ENCODE results near the gene YPEL2. TPM values are rescaled to one million over a fixed set of nuclear protein-coding genes. Genes with fewer than 3 reads are reported as not detected.

YPEL2 gene
- total RNA-seq, 2 experiments from 2014 or later: 0.88 to 3.1 TPM

DNA sequence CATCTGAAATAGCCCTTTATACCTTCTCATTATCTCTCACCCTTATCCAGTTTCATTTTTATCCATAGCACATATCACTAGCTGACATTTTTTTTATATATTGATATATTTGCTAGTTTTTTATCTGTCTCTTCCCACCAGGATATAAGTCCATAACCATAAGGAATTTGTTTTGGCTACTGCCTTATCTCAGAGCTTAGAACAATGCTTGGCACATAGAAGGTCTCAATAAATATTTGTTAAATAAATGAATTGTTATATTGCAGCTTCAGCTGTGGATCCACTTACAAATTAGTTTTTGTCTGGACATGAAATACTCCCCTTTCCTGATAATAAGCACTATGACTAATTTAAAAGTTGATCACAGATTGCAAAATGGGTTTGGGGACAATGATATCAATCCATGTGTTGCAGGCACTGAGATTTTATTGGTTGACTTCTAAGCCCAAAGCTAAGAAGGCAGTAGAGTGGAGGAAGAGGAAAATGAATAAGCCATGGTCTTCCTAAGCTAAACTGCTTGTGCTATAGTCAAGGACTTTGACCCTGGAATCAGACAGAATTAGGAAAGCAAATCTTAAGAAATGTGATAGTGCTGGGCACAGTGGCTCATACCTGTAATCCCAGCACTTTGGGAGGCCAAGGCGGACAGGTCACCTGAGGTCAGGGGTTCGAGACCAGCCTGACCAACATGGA is 31.9 kb upstream of the YPEL2 start:
- no peaks in the 10 kb centered on the region for H4K20me1 ChIP-seq (ENCODE audit: insufficient read depth, low read length)
- no peaks in the 10 kb centered on the region for H3K9me2 ChIP-seq (ENCODE audit: insufficient read depth, low read length)
- DNase-seq (ENCODE audit: low spot score): no peak
- H3K27ac ChIP-seq (ENCODE audit: low read depth, low read length, poor library complexity, severe bottlenecking): no peak overlapping the region
- no peaks in the 10 kb centered on the region for H3K9me3 ChIP-seq (ENCODE audit: low read length)
- POLR2A ChIA-PET: no interaction called here
- no peaks in the 10 kb centered on the region for H3K79me2 ChIP-seq (ENCODE audit: insufficient read depth, low read depth, low read length)
- no peak overlapping the region for H2AFZ ChIP-seq (ENCODE audit: low read length)
- TF ChIP-seq, protein P1, sequence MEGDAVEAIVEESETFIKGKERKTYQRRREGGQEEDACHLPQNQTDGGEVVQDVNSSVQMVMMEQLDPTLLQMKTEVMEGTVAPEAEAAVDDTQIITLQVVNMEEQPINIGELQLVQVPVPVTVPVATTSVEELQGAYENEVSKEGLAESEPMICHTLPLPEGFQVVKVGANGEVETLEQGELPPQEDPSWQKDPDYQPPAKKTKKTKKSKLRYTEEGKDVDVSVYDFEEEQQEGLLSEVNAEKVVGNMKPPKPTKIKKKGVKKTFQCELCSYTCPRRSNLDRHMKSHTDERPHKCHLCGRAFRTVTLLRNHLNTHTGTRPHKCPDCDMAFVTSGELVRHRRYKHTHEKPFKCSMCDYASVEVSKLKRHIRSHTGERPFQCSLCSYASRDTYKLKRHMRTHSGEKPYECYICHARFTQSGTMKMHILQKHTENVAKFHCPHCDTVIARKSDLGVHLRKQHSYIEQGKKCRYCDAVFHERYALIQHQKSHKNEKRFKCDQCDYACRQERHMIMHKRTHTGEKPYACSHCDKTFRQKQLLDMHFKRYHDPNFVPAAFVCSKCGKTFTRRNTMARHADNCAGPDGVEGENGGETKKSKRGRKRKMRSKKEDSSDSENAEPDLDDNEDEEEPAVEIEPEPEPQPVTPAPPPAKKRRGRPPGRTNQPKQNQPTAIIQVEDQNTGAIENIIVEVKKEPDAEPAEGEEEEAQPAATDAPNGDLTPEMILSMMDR (conservative IDR thresholded peaks at IDR 0.05; ENCODE audit: low read length): no peak
- TF ChIP-seq EZH2phosphoT487 (IDR thresholded peaks at IDR 0.05; ENCODE audit: borderline replicate concordance, low read depth, low read length): no peak
- no peaks in the 10 kb centered on the region for H3K36me3 ChIP-seq (ENCODE audit: insufficient read depth, low read length)
- no peak overlapping the region for H3K4me3 ChIP-seq (ENCODE audit: low read depth, low read length, poor library complexity, severe bottlenecking)
- intact Hi-C loops (cut with micrococcal nuclease; ENCODE audit: unreplicated experiment): no loop called here
- H3K4me1 ChIP-seq (ENCODE audit: insufficient read depth, low read length, poor library complexity, severe bottlenecking): no peaks in the 10 kb centered on the region
- no TSS peak for BruUV-seq (replicated peaks)
- no peak overlapping the region for H3K4me2 ChIP-seq (ENCODE audit: low read length)
- CTCF ChIA-PET (ENCODE audit: unreplicated experiment): no interaction called here

DNA sequence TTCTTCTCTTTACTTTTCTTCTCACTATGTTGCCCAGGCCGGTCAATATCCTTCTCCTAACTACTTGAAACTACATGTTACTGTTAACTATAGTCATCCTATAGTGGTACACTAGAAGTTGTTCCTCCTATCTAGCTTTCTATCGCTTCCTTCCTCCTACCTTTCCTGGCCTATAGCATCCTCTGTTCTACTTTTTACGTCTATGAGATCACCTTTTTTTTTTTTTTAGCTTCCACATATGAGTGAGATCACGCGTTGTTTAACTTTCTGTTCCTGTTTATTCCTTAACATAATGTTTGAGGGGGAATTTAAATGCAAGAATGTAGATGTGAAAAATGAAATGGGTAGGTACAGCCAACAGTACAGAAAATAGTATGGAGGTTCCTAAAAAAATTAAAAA is 30.5 kb upstream of the YPEL2 start:
- no peak for DNase-seq (ENCODE audit: low spot score)
- POLR2A ChIA-PET: no interaction called here
- CTCF ChIA-PET (ENCODE audit: unreplicated experiment): no interaction called here

DNA sequence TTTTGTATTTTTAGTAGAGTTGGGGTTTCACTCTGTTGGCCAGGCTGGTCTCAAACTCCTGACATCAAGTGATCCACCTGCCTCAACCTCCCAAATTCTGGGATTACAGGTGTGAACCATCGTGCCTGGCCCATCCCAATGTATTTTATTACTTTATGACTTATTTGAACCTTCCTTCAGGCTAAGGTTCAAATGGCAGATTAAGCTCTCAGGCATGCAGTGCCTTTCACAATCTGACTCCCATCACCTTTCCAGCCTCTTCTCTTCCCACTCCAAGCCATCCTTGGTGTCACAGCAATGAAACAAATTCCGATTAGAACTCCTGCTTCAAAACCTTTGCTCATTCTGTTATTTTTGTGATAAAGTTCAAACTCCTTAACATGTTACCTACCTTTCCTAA is 26.6 kb upstream of the YPEL2 start:
- Histone ChIP-seq H3K27ac (ENCODE audit: low read depth, low read length, poor library complexity, severe bottlenecking) (no peak overlapping the region), H3K4me2 (ENCODE audit: low read length) (no peak overlapping the region), H3K36me3 (ENCODE audit: insufficient read depth, low read length) (no peaks in the 10 kb centered on the region), H2AFZ (ENCODE audit: low read length) (no peak overlapping the region), H3K9me3 (ENCODE audit: low read length) (no peaks in the 10 kb centered on the region), H3K4me1 (ENCODE audit: insufficient read depth, low read length, poor library complexity, severe bottlenecking) (no peaks in the 10 kb centered on the region), H4K20me1 (ENCODE audit: insufficient read depth, low read length) (no peaks in the 10 kb centered on the region), H3K79me2 (ENCODE audit: insufficient read depth, low read depth, low read length) (no peaks in the 10 kb centered on the region), H3K9me2 (ENCODE audit: insufficient read depth, low read length) (no peaks in the 10 kb centered on the region), H3K4me3 (ENCODE audit: low read depth, low read length, poor library complexity, severe bottlenecking) (no peak overlapping the region)
- ChIA-PET POLR2A (no interaction called here), CTCF (ENCODE audit: unreplicated experiment) (no interaction called here)
- BruUV-seq (replicated peaks): no TSS peak
- DNase-seq (ENCODE audit: low spot score): no peak
- intact Hi-C loops (cut with micrococcal nuclease; ENCODE audit: unreplicated experiment): no loop called here
- TF ChIP-seq, protein P1 (conservative IDR thresholded peaks at IDR 0.05; ENCODE audit: low read length): no peak
- no peak for TF ChIP-seq EZH2phosphoT487 (IDR thresholded peaks at IDR 0.05; ENCODE audit: borderline replicate concordance, low read depth, low read length)

More for the DNA sequence above, 30.5 kb upstream of the YPEL2 start:
- intact Hi-C loops (cut with micrococcal nuclease; ENCODE audit: unreplicated experiment): no loop called here
- no peaks in the 10 kb centered on the region for H3K9me2 ChIP-seq (ENCODE audit: insufficient read depth, low read length)
- H3K9me3 ChIP-seq (ENCODE audit: low read length): no peaks in the 10 kb centered on the region
- no peak overlapping the region for H2AFZ ChIP-seq (ENCODE audit: low read length)
- H3K79me2 ChIP-seq (ENCODE audit: insufficient read depth, low read depth, low read length): no peaks in the 10 kb centered on the region
- no peak overlapping the region for H3K4me2 ChIP-seq (ENCODE audit: low read length)
- H3K27ac ChIP-seq (ENCODE audit: low read depth, low read length, poor library complexity, severe bottlenecking): no peak overlapping the region
- no TSS peak for BruUV-seq (replicated peaks)
- no peaks in the 10 kb centered on the region for H3K4me1 ChIP-seq (ENCODE audit: insufficient read depth, low read length, poor library complexity, severe bottlenecking)
- H3K4me3 ChIP-seq (ENCODE audit: low read depth, low read length, poor library complexity, severe bottlenecking): no peak overlapping the region
- no peak for TF ChIP-seq EZH2phosphoT487 (IDR thresholded peaks at IDR 0.05; ENCODE audit: borderline replicate concordance, low read depth, low read length)
- TF ChIP-seq, protein P1 (conservative IDR thresholded peaks at IDR 0.05; ENCODE audit: low read length): no peak
- no peaks in the 10 kb centered on the region for H4K20me1 ChIP-seq (ENCODE audit: insufficient read depth, low read length)
- no peaks in the 10 kb centered on the region for H3K36me3 ChIP-seq (ENCODE audit: insufficient read depth, low read length)

All from OCI-LY7 (cell line).